HG03175 (cell line): Measurements from ENCODE around the gene PLEKHG5.
"Not testable (repeated sequence)": the region's sequence is repeated elsewhere in the genome, so short reads cannot be mapped to it uniquely, and the experiment has no call there.

ENCODE experiments used
- ATAC-seq: cut with Tn5 transposase; IDR thresholded peaks from one replicate; pipeline ENCODE4 v1.9.1; 2021; ENCODE audit warnings: mild to moderate bottlenecking, moderate library complexity; ENCODE audit not compliant: unreplicated experiment

PLEKHG5 gene

DNA sequence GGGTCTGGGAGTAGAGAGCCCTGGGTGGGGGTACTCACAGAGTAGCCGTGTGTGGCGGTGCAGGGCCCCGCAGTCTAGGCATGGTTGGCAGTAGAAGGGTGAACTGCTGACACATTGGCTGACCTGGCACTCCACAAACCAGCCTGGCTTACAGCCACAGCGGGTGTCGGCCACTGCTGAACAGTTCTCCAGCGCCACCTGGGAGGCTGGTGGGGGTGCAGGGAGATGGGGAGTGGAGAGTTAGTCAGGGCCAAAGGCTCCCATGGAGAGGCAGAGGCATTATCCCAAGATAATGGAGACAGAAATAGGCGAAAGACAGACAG, 27.0 kb downstream of the PLEKHG5 start:
- ATAC-seq: no peak

DNA sequence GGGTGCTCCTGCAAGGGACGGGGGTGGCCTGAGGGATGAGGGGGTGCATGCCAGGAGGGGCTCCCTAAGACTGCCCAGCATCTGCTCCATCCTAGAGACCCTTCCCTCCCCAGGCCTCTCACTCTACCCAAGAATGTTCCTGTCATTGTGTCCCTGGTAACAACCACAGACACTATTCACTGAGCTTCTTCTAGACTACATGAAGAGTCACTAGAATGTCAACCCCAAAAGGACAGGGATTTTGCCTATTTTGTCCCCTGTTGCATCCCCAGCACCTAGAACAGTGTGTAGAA, 28.4 kb downstream of the PLEKHG5 start:
- no peak for ATAC-seq

DNA sequence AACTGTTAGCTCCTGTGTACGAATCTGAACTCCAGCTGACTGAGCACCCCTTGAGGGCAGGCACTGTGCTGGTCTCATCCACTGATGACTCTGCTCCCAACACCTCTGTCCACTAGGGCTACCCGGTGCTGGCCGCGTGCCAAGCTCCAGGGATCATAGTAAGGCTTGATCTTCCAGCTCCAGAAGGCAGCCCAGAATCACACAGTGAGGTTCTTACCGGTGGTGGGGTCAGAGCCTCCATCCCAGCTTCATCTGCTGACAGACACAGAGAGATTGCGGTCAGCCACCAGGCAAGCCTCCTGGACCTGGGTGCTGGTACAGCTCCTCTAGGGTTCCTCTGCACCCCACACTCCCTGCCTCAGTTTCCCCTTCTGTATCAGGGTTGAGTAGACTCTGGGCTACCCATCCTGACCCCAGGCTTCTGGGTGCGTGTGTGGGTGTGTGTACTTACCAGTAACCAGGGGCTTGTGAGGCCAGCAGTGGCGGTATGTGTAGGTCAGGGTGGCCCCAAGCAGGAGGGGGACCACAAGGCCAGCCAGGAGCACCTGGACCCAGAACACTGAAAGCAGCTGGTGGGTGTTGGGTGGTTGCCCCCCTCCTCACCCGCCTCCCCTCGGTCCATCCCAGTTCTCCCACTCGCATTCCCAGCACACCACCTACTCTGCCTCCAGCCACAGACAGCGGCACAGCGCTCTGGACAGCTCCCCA, 28.9 kb downstream of the PLEKHG5 start:
- no peak for ATAC-seq

DNA sequence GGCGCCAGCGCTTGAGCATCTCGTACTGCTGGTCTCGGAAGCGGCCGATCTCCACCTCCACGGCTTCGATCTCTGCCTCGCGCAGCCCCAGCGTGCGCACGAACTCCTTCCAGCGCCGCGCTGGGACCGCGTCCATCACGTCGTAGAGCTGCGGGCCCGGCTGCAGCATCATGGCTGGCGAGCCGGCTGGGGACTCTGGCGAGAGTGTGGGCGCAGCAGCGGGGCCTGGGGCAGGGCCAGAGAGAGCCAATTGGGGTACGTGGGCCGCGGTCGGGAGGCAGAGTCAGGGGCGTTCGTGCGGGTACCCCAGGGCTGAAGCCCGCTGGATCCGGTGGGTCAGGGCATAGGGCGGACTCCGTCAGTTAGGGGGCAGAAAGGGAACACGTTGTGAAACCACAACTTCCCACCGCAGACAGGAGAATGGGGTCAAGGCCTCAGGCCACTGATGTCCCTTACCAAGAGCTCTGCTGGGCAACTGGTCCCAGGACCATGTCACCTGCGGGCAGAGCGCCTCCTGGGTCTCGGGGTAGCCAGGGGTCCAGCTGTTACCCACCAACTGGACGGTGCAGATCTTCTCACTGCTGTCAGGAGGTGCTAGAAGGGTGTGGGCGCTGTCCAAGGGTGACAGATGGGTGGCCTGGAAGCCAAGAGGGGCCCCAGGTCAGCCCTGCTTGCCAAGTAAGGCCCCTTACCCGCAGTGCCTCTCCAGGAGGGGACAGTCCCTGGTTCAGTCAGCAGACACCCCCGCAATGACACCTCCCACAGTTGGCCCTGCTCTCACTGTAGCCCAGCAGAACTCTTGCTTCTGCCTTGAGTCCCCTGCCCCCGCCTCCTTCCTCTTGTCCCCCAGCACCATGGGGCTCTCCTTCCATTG, 29.7 kb downstream of the PLEKHG5 start:
- ATAC-seq: no peak

- no peak for ATAC-seq
These were observed 30.4 kb downstream of the PLEKHG5 start for GRCh38 chr1:6461051-6461530.

- no peak for ATAC-seq
These were observed 31.0 kb downstream of the PLEKHG5 start for GRCh38 chr1:6460301-6461050.

DNA sequence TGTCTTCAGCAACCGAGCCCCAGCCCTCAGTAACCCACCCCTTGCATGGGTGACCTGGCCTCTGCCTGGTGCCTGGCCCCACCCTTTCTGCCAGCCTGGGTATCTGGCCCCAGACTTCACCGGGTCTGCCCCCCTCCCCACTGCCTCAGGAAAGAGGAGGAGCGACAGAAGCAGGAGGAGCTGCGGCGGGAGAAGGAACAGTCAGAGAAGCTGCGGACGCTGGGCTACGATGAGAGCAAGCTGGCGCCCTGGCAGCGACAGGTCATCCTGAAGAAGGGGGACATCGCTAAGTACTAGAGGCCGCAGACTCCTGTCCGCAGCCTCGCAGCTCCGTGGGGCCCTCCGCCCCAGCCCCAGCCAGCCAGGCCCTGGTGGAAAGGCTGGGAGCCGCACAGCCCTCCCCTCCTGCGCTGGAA, 31.6 kb downstream of the PLEKHG5 start:
- no peak for ATAC-seq

DNA sequence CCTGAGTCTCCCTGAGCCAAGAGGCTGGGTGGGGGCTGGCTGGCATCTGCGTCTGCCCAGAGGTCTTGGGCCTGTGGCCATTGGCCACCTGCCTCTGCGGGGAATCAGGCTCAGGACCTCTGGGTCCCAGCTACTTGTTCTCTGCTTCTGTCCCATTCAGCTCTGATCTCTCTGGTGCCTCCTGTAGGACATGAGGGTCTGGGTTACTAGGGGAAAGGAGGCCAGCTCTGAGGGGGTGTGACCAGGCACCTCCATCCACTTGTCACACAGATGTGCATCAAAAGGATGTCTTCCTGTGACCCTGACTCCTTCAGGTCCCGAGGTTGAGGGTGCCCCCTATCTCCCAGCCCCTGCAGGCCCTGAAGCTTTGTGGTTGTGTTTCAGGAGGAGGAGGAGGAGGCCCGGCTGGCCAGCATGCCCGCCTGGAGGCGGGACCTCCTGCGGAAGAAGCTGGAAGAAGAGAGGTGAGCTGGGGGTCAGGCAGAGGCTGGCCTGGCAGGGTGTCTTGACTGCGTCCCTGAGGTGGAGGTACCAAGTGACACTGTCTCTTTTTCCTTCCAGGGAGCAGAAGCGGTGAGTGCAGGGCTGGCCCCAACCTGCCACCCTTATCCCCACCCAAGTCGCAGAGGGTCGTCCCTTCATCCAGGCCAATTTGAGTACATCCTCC, 34.5 kb downstream of the PLEKHG5 start:
- ATAC-seq: no peak

GRCh38 chr1:6455752-6456520, 35.5 kb downstream of the PLEKHG5 start:
- ATAC-seq: not testable (repeated sequence)

GRCh38 chr1:6454856-6455751, 36.4 kb downstream of the PLEKHG5 start:
- no peak for ATAC-seq

- ATAC-seq: not testable (repeated sequence)
These were observed 37.3 kb downstream of the PLEKHG5 start for GRCh38 chr1:6453895-6454855.

DNA sequence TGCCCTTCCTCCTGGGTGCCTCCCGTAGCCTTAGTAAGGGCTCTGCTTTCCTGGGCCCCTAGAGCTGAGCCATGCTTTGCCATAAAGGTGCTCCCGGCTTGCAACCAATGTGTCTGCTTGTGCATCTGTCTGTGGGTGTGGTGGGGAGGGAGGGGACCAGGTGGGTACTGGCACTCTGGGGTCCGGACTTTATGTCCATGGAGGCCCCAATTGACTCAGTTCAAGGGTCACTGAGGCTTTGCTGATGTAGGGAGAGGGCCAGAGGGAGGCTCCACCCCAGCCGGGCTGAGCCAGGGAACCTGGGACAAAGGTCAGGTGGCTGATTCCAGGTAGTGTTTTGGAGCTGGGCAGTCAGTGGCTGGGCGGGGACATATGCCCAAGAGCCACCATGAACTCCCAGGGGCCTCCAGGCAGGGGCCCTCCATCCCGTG, 40.5 kb downstream of the PLEKHG5 start:
- ATAC-seq: no peak

DNA sequence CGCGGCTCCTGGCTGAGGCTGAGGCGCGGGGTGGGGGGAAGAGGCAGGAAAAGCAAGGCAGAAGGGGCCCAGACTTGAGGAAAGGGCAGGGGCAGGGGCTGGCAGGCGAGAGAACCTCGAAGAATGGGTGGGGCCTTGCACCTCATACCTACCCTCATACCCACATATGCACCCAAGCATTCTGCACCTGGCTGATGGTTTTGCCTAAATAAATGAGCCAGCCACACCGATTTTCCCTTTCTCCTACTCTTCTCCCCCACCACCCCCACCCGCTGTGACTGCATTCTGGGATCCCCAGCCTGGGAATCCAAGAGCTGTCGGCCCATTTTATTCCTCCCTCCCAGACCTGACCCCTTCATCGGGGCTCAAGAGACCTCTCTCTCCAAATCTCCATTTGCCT, 41.0 kb downstream of the PLEKHG5 start:
- ATAC-seq: not testable (repeated sequence)

DNA sequence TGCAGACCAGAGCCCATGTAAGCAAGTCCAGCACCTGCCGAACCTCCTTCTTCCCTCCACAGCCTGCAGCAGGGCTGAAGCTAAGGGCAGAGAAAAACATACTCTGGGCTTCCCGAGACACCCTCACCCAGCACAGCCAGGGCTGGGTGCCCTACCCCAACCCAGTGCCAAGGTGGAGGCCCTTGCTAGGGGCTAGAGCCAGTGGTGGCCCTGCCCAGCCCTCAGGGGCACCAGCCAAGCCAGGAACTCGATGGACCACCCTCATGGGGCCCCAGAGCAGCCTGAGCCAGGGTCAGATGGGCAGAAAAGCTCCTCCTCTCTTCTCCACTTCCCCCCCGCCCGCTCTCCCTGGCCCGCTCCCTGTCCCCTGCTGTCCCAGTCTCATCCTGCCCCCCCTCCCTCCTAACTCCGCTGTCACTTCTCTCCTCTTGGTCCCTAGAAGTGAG, 41.4 kb downstream of the PLEKHG5 start:
- ATAC-seq: no peak

DNA sequence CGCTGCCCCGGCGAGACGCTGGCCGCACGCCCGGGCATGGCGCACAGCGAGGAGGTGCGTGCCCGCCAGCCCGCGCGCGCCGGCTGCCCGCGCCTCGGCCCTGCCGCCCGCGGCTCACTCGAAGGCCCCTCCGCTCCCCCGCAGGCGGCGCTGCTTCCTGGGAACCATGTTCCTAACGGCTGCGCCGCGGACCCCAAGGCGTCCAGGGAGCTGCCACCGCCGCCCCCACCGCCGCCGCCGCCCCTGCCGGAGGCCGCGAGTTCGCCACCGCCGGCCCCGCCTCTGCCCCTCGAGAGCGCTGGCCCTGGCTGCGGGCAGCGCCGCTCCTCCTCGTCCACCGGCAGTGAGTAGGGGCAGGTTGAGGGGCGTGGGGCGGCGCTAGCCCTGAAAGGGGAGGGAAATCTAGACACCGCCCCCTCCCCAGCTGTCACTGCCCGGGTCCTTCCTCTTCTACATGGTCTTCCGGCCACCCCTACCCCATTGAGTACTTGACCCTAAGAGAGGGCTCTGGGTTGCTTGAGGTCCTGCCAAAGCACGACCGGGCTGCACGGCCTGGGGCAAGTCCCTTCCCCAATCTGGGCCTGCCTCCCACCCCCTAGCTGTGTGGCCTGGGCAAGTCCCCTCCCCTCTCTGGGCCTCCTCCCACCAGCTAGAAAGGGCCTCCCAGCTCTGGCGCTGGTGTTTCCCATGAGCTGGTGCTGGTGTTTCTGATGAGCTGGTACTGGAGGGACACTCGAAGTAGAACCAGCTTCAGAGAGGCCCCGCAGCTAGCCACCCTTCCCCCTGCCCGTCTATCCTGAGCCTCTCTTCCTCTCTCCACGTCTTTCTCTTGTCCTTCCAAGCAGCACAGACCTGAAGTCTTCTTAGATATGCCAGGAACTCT, 42.5 kb downstream of the PLEKHG5 start:
- no peak for ATAC-seq

GRCh38 chr1:6447818-6448748, 43.4 kb downstream of the PLEKHG5 start:
- no peak for ATAC-seq
